CD4-positive, alpha-beta T cell treated with Interferon alpha-2 for 1 hour (primary cell): ENCODE data around the gene MT1M.
A peak's percentile ranks its signal among the peaks of the same experiment; 100 is the strongest.
"Not testable (repeated sequence)": the region's sequence is repeated elsewhere in the genome, so short reads cannot be mapped to it uniquely, and the experiment has no call there.

Source experiments
- DNase-seq, 2 donors: peaks; one replicate each; pipeline ENCODE4 v3.0.0-alpha.2; 2020 to 2022

MT1M gene

DNA sequence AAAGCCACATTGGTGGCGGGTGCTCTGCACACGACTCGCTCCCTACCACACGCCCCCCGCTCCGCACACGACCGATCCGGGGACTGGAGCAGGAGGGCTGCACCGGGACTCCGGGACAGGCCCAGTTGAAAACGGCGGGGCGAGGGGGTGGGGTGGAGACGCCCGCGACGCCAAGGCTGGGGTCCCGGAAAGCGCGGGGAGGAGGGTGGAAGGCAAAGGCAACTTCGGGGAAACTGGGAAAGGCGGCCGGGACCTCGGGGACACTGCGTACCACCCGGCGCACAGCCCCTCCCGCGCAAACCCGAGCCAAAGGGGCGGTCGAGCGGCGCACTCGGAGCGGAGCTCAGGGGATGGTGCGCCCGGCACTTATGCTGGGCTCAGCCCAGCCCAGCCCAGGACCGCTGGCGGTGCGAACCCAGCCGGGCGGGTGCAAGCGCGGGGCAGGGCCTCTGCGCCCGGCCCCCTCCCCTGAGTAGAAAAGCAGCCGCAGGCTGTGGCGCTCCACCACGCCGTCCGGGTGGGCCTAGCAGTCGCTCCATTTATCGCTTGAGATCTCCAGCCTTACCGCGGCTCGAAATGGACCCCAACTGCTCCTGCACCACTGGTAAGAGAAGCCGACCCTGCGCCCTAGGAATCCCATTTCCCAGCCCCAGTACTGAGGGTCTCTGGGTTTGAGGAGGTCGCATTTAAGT, at the start of gene MT1M:
TSS of gene MT1M (plus strand) at position 504 of the 692 bp plus-strand sequence. CDS start at position 577, 73 bp downstream.
- no peak for DNase-seq

DNA sequence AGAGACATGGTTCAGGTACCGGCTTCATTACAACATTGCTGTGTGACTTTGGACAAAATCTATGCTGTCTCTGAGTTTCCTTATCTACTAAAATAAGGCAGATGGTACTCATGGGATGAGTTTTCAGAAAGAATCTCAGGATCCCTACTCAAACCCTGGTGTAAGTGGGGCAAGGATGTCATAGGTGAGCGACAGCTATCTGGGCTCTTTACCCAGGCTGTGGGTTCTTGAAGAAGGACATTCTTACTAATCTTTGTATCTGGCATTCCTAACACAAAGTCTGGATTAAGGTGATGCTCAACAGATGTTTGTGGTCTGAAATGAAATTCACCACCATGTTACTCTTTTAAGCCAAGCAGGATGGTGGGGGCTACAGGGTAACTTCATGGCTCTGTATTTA, 49.5 kb upstream of the MT1M start:
- not testable (repeated sequence) for DNase-seq

DNA sequence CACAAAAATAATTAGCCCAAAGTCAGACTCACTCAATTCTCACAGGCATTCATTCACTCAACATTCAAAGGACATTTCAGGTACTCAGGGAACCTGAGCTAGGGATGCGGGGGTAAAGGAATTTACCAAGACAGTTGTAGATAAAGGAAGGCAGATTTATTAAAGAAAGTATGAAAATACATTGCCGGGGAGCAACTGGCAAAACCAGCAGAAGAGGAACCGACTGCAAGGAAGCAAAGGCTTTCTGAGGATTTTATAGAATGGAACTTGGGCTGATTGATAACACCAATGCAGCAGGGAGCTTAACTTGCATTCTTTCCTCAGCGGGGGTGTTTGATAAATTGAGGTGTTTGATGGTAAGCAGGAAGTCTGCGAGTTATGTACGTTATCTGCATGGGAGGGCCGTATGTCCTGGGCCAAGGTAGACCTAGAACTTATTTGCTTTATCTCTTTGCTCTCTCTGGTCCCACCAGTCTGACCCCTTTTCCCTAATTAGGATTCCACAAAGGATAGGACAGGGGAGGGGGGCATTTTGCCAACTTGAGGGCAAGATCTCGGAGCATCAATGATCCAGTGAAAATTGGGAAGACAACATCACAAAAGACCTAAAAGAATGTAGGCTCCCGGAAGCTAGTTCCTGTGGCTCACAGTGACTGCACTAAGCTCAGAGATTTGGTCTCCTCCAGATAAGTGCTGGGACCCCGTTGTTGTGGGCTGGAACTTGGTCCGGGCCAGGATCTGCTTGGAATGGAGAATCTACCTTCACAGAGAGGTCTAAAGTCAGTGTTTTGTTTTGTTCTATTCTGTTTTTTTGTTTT, 48.9 kb upstream of the MT1M start:
- no peak for DNase-seq

DNA sequence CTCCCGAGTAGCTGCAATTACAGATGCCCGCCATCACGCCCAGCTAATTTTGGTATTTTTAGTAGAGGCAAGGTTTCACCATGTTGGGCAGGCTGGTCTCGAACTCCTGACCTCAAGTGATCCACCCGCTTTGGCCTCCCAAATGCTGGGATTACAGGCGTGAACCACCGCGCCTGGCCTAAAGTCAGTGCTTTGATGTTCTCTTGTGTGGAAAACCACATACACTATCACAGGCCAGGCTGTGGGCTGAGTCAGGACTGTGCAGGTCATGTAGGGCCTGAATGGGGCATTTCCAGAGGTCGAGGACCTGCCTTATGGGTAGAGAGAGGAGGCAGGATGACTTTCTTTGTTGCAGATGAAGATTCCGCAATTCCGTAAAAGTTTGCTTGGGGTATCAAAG, 48.2 kb upstream of the MT1M start:
- no peak for DNase-seq

DNA sequence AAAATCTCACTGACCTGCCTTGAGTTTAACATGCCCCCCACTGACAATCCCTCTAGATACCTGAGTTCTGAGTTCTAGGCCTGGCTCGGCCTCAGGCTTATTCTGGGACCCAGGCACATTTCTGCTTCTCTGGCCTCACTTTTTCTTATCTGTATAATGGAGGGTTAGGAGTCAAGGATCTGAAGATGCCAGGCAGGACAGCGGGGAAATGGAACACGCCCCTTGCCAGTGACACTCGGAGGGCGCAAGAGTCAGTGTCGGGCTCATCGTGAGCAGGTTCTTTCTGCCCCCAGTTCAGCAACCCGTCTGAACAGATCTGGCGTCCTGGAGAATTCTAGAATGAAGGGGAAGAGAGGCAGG, 43.7 kb upstream of the MT1M start:
- DNase-seq: no peak

DNA sequence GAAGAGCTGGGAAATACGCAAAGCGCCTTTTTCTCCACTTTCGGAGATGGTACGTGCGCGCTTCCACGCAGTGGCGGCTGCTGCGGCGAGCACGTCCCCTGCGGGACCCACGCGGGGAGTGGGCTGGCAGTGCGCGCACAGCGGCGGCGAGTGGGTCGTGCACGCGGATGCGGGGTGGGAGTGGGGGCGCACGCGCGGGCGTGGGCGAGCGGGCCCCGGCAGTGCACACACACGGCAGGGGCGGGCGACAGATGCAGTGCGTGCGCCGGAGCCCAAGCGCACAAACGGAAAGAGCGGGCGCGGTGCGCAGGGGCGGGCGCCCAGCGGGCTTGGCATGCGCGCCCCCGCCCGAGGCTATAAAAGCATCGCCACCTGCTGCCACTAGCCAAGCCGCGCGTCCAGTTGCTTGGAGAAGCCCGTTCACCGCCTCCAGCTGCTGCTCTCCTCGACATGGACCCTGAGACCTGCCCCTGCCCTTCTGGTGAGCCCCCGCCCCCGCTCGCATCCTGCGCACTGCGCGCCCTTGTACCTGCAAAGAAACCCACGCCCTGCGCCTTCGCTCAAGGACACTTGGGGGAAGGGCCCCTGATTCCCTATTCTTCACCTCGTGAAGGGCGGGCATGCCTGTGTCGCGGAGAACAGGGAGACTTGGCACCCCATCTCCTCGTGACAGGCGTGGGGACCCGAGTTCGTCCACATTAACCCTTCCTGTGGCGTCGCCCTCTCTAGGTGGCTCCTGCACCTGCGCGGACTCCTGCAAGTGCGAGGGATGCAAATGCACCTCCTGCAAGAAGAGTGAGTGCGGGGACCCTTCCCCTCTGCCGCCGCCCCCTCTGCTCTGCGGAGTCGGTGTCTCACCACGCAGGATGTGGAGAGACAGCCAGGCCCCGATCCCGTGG, 43.1 kb upstream of the MT1M start, which contains the start of gene MT3:
TSS of gene MT3 (plus strand) at position 388 of the 899 bp plus-strand sequence. CDS start at position 451, 63 bp downstream.
- DNase-seq: peak in 1 of 2 donors; percentile 12

DNA sequence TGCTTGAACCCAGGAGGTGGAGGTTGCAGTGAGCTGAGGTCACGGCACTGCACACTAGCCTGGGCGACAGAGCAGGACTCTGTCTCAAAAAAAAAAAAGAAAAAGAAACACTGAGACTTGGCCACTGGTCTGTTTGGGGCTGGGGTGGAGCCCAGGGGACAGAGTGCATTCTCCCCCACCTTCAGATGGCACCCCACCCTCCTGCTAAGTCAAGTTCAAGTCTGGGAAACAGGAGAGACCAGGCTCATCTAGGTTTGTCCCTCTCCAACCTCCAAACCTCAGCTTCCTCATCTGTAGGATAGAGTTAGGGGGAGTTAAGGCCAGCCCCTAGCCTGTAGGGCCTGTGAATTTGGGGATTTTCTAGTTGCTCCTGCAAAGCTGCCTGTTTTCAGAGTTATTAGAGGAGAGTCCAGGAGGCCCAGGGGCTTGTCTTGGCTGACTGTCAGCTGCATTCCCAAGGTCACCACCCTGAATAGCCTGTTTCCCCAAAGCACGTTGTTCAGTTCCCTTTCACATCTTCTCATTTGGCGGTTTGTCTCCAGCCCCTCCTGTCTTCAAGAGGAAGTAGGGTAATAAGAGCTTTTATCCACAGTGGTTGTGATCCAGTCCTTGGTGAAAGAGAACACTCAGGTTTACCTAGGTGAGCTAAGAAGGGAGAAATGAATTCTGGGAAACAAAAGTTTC, 40.9 kb upstream of the MT1M start:
- no peak for DNase-seq

DNA sequence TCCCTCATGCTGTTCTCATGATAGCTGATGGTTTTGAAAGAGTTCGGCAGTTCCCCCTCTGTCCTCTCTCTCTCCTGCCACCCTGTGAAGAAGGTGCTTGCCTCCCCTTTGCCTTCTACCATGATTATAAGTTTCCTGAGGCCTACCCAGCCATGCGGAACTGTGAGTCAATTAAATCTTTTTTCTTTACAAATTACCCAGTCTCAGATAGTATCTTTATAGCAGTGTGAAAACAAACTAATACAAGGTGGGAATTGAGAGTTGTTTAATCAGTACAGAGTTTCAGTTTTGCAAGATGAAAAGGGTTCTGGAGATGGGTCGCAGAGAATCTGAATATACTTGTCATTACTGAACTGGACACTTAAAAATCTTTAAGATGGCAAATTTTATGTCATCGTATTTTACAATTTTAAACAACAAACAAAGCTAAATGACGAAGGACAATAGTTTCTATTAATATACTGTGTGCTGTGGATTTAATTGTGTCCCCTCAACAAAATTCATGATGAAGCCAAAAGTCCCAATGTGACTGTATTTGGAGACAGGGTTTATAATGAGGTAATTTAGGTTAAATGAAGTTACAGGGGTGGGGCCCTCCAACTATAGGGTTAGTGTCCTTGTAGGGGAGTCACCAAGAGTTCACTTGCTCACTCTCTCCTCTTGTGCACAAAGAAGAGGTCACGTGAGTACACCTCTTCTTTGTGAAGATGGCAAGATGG, 38.7 kb upstream of the MT1M start:
- no peak for DNase-seq

DNA sequence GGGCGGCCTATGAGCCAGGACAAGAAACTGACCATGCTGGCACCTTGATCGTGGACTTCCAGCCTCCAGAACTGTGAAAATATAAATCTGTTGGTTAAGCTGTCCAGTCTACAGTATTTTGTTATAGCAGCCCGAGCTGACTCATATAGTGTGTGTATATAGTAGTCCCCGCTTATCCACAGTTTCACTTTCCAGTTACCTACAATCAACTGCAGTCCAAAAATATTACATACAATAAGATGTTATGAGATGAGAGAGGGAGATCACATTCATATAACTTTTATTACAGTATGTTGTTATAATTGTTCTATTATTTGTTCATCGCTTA, 38.2 kb upstream of the MT1M start:
- DNase-seq: no peak

DNA sequence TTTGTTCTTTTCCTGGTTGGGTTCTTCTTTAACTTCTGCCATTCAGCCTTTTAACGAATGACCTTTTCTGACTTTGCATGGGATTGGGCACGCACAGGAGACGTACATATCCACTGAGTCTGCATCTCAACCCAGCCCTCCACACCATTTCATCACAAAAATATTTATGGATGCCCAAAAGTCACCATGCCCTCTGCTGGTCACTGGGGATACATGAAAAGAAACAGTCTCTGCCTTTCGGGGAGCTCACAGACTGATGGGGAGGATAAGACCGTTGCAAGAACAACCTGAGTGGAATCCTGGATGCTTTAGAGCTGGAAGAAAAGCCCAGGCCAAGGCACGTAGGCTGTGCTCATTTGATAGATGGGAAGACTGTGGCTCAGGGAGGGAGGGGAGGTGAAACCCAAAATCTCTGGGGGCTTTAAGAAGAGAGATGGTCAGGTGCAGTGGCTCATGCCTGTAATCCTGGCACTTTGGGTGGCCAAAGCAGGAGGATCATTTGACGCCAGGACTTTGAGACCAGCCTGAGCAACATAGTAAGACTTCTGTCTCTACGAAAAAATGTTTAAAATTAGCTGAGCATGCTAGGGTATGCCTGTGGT, 32.0 kb upstream of the MT1M start:
- peak; percentile 33 to 64 for DNase-seq

DNA sequence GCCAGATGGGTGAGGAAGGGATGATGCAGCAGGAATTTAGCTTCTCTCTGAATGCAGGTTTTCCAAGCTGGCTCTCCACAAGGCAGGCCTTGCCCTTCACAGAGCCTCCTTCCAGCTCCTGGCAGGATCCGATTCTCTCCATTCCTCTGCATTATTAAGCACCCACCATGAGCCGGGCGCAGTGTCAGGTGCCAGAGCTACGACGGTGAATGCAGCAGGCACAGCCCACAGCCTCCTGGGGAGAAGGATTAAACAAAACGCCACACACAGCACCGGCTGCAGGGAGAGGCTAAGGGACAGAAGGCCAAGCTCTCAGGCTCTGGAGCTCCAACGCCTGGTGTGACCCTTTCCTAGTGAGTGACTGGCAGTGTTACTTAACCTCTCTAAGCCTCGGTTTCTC, 31.1 kb upstream of the MT1M start:
- no peak for DNase-seq

DNA sequence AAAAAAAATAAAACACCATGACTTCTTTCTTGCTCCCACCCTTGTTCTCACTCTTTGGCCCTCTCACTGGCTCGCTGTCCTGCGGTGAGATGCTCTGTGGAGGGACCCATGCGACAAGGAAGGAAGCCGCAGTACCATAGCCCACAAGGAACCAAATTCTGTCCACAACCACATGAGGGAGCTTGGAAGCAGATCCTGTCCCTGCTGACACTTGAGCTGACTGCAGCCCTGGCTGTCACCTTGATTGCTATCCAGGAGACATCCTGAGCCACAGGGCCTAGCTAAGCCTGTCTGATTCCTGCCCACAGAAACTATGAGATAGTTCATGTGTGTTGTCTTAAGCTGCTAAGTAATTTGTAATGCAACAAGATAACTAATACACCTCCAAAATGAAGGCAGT, 28.9 kb upstream of the MT1M start:
- peak; percentile 18 to 35 for DNase-seq

DNA sequence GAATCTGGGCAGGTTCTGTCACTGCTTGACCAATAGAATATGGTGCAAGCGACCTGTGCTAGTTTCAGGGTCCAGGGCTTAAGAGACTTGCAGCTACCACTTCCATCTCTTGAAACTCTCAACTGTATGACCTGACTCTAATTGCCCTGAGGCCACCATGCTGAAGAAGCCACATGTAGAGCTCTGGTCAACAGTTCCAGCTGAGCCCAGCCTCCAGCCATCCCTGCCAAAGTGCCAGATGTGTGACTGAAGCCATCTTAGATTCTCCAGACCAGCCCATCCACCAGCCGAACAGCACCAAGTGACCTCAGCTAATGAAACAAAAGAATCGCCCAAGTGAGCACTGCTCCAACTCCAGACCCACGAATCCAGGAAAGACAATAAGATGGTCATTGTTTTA, 27.5 kb upstream of the MT1M start:
- no peak for DNase-seq

DNA sequence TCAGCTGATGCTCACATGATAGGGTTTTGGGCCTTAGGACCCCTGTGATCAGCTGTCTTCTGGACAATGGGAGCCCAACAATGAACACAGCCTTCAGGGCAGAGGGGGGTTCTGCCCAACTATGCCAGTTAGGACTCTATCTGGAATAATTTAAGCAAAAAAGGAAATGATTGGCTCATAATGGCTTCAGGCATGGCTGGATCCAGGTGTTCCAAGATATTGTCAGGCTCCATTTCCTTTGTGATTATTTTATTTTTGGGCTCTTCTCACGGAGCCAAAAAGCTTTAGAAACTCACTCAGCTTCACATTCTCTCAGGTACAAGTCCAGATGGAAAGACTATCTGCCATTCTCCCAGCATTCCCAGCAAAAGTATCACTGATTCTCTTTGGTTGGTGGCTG, 27.0 kb upstream of the MT1M start:
- DNase-seq: no peak

DNA sequence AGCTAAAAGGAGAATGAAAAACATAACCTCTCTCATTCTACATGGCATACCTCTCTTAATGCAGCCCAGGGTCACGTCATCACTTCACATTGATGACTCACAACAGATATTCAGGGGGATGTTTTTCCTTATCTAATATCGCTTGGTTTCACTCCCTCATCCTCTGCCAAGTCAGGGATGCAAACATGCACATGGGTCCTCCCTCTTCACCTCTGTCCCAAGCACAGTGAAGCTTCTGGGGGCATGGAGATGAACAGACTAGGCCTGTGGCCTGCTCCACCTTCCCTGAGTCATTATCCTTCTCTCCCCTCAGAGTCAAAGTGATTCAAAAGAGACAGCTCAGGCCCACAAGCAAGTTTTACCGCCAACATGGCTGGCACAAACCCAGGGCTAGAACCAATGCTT, 26.4 kb upstream of the MT1M start:
- no peak for DNase-seq

DNA sequence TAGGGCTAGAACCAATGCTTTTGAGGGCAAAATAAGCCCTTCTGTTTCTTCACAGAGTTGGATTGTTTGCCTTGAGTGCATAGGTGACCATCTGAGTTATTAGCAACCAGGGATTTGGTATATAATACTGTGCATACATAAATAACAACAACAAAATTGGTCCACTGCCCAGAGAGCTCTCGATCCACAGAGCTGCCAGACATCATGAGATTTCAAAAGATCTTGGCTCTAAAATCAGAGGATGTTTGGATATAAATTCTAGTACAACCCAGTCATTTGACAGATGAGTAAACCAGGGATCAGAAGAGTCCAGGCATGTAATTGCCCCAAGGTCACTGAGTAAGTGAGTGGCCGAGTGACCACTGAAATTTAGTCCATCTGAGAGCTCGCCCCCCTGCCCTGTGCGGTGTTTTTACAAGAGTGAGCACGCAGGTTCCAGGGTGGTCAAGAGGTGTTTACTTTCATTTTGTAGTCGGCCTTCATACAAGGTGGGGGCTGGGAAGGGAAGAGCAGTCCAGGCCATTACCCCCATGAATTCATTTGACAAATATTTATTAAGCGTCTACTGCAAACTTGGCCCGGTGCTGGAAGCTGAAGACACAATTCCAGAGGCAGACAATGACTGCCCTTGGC, 25.9 kb upstream of the MT1M start:
- DNase-seq: no peak

DNA sequence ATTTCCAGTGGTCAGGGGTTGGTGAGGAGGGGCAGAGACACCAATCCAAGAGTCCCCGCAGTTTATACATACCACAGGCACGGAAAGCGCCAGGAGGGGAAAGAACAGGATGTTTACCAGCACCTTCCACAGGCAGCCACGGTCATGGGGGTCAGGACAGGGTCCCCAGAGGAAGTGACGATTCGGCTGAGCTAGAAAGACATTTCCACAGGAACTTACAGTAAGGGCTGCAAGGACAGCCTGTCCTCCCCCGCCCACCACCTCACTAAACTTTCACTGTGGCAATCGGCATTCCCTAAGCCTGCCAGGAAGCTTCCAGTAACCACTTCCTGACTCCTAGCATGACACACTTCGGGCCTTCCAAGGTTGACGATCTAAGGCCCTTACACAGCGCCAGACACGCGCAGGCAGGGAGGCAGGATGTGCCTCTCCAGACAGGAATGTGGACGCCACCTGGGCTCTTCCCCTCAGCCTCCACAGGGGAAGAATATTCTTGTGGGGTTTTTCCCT, 25.3 kb upstream of the MT1M start:
- DNase-seq: peak in 1 of 2 donors; percentile 22

DNA sequence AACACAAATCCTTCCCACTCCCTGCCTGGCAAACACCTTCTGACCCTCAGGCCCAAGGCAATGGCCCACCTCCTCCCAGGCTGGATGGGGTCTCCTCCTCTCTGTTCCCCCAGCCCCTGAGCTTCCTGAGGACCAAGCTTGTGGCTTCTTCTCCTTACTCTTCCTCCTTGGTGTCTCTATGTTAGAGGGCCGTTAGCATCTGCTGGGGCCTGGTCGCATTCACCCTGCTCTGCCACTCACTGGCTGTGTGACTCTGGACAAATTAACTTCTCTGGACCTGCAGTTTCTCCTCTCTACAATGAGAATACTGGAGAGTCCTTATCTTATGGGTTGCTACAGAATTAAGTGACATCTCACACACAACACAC, 24.8 kb upstream of the MT1M start:
- no peak for DNase-seq

DNA sequence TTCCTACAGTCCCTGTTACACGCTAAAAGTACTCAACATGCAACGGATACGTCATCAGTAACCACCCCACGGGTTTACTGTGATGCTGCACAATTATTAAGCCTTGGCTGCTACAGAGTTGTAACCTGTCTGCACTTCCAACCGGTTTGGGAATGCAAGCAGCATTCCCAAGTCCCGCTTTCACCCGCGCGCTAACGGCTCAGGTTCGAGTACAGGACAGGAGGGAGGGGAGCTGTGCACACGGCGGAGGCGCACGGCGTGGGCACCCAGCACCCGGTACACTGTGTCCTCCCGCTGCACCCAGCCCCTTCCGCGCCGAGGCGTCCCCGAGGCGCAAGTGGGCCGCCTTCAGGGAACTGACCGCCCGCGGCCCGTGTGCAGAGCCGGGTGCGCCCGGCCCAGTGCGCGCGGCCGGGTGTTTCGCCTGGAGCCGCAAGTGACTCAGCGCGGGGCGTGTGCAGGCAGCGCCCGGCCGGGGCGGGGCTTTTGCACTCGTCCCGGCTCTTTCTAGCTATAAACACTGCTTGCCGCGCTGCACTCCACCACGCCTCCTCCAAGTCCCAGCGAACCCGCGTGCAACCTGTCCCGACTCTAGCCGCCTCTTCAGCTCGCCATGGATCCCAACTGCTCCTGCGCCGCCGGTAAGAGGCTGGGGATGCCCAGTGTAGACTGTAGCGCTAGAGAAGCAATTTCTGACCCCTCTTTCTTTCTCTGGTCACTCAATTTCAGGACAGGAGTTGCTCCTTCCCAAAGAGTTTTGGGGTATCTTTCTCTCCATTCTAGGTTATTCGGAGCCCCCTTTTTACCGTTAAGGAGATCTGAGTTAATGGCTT, 24.2 kb upstream of the MT1M start, which contains the start of gene MT2A:
TSS of gene MT2A (plus strand) at position 542 of the 833 bp plus-strand sequence. CDS start at position 614, 72 bp downstream.
- DNase-seq: peak; percentile 85 to 88
